Glomerular visceral epithelial cell (primary cell): ENCODE results near the gene PDZD2.
A peak's percentile ranks its signal among the peaks of the same experiment; 100 is the strongest.

ENCODE experiments used
- DNase-seq: peaks from one replicate; pipeline ENCODE4 v3.0.0-alpha.2; 2016; ENCODE audit errors: extremely low spot score

The PDZD2 gene

DNA sequence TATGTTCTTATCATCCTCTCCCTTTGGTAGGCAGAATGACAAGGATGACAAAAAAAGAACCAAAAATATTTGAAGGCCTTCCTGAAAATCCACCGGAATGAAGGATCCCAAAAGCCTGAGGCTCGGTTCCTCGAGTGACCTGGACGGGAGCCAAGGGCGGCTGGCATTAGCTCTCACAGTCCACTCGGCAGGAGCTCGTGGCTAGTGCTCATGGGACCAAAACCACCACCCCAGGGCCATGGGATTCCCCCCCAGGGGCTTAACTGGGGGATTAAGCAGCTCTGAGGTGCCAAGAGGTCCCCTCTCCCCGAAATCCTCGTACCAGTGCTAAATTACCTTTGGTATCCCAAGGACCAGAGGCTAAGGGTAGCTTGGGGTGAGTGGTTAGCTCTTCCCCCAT lies 586 bp upstream of the PDZD2 start:
- no peak for DNase-seq

DNA sequence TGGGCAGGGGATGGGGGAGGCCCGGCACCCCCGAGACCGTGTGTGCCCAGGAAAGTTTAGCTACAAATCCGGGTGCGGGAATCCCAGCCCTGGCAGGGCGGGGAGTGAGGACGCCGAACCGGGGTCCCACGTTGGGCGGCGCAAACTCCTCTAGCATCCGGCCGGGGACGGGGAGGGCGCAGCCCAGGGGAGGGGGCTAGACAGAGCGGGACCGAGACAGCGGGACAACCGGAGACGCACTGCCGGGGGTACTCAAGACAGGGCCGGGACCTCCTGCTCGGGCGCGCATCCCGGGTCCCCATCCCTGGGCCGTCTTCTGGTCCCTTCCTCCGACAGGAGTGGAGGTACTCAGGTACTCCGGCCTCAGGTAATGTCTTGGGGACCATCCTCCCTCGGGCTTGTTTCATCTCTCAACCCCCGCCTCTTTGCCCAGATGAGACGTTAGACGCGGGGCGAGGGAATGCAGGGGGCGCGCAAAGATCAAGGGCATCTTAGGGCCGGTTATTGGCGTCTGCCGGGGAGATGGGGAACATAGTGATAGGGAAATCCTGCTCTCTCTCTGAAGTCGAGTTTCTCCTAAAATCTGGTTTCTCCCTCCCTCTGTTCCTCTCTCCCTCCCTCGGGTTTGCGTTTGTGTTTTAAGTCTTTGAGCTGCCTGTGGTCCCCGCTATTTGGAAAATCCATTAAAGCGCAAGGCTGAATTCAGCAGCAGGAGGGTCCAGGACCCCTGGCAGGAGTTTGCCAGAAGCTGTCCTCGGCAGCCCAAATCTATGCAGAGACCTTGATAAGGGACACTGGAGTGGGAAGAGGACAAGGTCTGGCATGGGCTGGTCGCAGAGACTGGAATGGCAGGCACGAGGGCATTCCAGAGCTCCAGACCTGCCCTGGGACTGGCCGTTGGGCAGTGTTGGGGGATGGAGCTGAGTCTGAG lies 815 bp downstream of the PDZD2 start:
- DNase-seq = no peak

DNA sequence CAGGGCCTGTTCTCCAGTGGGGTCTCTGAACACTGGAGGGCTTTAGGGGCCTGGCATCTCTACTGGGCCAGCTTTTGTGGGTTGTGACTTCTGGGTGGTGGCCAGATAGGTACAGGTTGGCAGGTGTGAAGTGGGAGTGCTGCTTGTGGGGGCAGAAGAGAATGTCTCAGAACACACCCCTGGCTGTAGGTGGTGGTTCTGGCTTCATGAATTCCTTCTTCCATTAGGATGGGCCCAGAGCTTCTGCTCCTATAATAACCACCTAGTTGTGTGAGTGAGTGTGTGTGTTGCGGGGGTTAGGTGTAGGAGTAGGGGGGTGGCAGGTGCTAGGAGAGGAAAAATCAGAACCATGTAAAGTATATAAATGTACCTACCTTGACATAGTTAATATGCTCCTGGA lies 1.6 kb downstream of the PDZD2 start:
- no peak for DNase-seq

DNA sequence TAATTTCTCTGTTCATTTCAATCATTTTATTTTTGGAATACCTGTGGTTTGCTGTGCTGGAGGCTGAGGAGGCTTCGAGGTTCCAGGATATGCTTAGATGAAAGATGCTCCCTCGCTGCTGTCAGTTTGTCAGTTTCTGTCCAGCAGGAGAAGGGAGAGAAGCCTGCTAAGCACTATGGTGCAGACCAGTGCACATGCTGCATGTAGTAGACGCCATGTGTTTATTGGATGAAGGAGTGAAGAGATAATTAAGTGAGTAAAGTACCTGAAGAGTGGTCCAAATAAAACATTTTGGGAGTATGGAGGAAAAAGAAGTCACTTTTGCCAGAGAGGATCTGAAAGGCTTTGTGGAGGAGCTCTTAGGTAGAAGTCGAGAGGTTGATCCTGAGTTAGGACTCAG lies 2.1 kb downstream of the PDZD2 start:
- no peak for DNase-seq

DNA sequence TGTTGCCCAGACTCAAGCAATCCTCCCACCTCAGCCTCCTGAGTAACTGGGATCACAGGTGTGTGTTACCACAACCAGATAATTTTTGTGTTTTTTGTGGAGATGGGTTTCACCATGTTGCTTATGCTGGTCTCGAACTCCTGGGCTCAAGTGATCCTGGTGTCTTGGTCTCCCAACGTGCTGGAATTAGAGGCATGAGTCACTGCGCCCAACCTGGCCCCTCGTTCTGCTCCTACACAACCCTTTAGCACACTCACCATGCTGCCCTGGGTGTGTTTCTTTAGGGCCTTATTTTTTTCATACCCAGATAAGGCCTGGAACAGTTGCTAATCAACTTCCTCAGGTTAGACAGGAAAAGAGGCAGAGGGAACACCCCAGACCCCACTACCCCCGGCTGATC lies 2.6 kb downstream of the PDZD2 start:
- DNase-seq = no peak

DNA sequence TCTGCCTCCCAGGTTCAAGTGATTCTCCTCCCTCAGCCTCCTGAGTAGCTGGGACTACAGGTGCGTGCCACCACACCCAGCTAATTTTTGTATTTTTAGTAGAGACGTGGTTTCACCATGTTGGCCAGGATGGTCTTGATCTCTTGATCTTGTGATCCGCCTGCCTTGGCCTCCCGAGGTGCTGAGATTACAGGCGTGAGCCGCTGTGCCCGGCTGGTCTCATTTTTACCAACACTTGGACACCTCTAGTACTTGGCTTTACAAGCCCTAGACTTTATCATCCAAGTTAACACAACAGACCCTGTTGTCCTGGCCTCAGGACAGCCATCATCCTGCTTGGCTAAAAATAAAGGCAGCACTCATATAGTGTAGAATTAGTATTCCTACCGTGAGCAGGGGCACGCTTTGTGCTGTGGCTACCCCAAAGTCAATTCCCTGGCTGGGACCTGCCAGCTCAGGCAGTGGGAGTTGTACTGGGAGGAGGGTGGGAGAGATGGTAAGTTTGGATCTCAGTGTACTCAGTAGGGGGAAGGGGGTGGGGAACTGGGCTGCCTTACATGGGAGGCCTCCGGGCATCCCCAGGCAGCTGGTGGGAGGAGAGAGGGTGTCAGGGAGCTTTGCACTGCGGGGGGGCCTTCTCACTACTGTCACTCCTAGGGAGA lies 6.6 kb downstream of the PDZD2 start:
- no peak for DNase-seq

DNA sequence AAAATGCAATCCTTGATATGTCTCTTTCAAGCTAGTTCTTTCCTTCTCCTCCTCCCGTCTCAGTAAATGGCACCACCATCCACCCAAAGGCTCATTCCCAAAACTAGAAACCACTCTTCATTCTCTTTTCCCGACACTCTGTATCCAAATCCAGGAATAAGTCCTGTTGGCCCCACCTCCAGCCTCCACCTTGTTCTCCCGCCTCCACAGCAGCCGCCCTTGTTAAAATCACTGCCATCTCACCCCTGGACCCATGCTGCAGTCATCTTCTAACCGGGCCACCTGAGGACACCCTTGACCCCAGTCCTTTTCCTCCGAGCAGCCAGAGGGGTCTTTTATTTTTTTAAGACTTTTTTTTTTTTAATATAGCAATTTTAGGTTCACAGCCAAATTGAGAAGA lies 9.4 kb downstream of the PDZD2 start:
- no peak for DNase-seq

DNA sequence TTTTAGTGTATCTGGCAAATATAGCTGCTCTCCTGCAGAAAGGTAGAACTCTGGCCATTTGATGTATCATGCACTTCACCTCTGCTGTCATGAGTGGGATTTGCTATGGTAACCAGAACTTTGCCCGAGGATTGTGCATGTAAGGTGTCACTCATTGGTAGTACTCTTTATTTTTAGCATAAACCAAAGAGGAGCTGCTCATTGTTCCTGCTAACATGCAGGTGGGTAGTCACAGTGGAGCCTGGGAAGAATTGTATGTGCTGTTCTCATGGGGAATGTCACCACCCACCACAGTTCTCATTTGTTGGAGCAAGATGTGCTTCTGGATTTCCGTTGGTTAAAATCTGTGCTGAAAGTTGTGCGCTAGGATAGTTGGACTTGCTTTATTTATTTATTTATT lies 12.3 kb downstream of the PDZD2 start:
- DNase-seq = no peak

DNA sequence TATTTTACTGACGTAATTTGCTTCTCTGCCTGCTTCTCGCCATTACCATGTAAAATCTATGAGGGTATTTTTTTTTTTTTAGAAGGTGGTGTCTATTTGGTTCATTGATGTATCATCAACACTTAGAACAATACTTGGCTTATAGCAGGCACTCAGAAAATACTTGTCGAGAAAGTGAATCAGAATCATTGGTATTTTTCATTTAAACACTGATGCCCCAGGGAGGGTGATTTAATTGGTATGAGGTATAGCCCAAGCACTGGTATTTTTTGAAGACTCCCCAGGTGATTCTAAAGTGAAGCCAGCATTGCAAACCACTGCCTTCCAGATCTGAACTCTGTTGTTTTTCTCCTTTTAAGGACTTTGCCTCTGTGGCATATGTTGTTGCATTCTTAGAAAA lies 16.6 kb downstream of the PDZD2 start:
- no peak for DNase-seq

DNA sequence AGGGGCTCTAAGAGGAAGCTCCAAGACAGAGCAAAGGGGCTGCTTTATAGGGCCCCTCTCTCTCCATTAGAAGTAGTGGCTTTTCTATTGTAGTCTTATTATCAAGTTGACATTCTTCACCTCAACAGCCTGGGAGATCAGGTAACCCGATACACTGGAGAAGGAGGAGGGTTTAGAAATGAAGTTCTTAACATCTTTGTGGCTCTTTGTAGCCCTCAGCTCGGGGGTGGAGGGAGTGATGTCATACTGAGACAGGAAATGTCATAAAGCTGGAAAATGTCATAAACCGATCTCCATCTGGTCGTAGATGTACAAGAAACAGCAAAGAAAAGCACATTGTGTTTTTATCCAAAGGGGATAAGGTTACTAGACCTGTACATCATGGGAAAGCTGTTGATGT lies 17.9 kb downstream of the PDZD2 start:
- DNase-seq = no peak

DNA sequence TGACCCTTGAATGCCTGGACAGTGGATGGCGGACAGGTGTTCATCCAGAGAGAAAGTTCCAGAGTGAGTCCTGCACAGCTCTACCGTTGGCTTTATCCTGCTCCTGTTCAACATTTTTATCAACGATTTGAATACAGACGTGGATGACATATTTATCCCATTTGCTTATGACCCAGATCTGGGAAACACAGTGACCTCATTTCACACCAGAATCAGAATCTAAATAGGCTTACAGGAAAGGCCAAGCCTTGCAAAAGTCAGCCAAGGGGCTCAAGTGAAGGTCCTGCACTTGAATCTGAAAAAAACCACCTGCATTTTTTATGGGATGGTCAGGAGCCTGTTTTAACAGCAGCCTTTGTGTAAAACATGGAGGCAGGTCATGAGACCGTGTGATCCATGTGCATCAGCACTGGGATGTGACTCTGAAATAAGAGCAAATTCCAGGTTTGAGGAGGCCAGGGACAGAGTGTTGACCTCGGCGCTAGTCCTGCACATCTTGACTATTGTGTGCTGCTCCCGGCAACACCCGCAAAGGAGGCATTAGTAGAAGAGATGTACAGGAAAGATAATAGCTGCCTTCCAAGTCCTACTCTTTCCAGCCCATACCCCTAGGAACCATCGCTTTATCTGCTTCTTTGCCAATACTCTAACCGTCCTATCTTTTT lies 18.5 kb downstream of the PDZD2 start:
- no peak for DNase-seq

DNA sequence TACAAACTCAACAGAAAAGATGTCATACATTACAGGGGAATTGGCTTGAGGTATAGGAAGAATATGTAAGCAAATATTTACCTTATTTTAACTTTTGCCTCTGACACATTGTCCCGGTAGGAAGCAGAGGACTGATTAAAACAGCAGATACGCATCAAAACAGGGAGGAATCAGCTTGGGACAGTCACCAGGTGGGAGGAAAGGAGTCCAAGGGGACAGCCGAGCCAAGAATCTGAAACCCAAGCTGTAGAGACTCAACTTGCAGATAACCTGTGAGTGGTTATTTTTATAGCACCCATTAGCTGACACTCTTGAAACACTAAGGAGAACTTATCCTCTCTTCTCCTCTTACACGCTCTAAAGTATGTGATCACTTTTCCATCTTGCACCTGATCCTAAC lies 22.3 kb downstream of the PDZD2 start:
- DNase-seq = no peak

DNA sequence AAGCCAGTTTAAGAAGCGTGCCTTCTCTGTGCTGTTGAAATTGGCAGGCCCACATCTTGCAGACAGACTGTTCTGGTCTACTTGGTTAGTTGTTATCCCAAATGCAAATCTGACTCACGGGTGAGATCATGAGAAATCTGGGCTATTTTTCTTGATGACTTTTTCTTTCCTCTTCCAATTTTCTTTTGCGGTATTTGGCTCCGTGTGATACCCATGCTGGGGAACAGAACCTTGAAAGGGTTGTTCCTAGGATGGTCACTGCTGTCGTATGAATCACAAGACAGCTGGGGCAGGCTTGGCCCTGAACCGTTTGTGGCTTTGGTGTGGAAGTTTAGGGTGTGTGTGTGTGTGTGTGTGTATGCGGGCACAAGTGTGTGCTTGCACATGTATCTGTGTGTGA lies 24.6 kb downstream of the PDZD2 start:
- DNase-seq = peak; percentile 63

DNA sequence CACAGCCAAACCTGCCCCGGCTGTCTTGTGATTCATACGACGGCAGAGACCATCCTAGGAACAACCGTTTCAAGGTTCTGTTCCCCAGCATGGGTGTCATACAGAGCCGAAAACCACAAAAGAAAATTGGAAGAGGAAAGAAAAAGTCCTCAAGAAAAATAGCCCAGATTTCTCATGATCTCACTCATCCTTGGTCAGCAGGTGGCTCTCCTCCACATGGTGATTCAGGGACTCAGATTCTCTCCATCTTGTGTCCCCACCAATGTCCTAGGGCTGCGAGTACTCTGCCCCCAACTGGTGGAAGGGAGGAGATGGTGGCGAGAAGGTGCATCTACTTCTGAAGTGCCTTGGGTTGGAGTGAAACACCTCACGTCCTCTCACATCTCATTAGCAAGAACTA lies 25.6 kb downstream of the PDZD2 start:
- peak; percentile 25 for DNase-seq

DNA sequence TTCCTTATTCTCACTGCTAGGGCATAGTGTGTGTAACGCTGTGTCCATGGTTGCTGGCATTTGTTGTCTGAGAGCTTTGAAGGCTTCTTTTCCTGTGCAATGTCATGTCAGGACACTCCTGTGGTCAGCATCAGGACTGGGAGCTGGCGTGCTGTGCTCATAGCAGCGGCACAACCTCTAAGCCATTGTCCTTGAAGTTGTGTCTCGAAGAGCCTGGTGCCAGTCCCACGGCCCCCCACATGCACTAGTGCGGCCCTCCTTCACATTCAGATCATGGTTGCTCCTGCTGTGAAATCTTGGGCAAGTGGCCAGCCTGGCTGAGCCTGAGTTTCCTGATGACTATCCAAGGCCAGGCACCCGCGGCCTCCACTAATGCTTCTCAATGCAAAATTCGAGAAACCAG lies 32.4 kb downstream of the PDZD2 start:
- no peak for DNase-seq

DNA sequence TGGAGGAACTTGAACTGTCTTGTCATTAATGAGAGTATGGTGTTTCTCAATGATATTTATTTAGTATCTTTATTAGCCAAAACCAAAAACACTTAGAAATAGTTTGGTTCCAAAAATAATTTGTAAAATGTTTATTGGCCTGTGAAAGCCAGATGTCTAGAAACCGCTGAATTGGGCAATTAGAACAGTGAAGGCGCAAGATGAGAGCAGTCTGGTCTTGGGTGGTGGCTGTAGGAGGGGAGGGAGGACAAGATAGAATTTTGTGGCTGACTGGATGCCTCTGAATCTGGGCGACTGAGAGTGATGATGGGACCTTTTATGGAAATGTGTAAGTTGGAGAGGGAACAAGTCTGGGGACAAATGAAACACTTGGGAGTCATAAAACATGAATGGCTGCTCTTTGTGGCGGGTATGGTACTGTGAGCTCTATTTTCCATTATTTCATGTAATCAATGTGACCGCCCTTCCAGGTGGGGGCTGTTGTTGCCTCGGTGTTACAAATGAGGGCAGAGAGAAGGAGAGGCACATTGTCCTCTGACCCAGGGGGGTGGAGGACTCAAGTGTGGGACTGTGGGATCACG lies 35.5 kb downstream of the PDZD2 start:
- DNase-seq = no peak

DNA sequence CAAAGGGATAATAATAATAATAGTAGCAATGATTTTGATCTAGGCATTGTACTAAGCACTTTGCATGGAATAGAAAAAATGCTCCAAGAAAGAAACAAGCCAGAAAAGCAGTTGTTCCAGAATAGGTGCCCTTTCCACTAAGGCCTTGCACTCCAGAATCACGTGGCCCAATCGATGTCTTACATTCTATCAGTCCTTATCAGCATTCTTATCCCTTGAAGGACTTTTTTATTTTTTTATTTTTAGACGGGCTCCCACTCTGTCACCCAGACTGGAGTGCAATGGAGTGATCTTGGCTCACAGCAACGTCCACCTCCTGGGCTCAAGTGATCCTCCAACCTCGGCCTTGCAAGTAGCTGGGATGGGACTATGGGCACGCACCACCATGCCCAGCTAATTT lies 36.5 kb downstream of the PDZD2 start:
- DNase-seq = no peak

DNA sequence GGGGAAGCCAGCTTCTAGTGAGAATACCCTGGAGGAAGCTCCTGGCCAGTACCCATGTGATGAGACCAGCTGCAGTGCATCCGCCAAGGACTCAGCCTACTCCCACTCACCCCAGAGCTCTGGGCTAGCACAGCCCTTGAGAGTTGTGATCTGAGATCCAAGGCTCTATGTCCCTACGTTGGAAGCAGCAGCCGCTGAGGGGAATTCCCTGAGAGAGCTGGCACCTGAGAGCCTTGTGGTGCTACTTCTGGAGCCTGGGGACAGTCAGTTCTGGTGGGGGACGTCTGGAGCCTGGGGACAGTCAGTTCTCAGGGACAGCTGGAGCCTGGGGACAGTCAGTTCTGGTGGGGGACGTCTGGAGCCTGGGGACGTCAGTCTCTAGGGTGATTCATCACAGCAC lies 39.2 kb downstream of the PDZD2 start:
- DNase-seq = no peak

DNA sequence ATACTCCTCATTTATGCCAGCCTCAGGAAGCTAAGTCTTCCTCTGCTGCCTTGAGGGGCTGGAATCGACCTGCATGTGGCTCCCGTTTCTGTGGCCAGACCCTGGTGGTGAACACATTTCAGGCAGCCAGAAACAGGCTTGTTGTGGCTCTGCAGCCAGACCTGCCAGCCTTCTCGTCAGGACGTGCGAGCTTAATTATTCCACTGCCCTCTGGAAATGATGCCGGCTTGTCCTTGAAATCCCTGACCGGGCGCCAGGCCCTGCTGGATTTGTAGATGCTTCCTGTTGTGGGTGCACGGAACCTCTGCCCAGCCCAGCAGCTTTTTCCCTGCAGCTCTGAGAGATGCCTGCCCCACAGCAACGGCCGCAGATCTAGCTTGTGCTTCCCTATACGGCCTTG lies 41.6 kb downstream of the PDZD2 start:
- no peak for DNase-seq

DNA sequence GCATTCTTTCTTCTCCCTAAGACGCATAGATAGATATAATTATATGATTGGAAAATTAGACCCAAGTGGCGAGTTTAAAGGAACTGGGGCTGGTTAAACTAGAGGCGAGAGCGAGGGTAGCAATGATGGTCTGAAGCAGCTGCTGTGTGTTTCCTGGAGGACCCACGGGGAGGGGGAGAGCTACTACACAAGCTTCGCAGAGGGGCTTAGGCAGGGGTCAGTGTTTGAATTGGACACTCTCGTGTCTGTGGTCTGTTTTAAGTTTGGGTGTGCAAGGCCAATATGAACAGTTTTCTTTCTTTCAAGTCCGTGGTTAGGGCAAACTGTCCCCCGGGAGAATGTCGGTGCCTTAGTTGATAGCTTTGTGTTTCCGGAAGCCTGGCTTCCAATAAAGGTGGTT lies 43.1 kb downstream of the PDZD2 start:
- no peak for DNase-seq

DNA sequence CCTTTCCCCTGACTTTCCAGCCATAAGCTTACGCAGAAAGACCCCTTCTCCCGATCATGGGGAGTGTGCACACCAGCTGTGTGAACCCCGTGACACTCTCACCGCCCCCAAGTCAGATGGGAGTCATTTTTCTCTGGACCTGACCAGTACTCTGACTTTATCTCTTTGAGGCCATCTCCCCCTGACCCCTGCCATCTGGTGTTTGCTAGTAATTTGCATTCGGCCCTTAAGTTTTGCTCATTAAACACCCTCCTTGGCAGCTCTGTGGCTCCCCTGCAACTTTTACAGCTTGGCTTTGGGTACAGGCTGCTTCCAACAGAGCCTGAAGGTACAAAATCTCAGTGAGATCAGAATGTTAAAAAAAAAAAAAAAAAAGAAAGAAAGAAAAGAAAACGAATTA lies 43.9 kb downstream of the PDZD2 start:
- DNase-seq = no peak

DNA sequence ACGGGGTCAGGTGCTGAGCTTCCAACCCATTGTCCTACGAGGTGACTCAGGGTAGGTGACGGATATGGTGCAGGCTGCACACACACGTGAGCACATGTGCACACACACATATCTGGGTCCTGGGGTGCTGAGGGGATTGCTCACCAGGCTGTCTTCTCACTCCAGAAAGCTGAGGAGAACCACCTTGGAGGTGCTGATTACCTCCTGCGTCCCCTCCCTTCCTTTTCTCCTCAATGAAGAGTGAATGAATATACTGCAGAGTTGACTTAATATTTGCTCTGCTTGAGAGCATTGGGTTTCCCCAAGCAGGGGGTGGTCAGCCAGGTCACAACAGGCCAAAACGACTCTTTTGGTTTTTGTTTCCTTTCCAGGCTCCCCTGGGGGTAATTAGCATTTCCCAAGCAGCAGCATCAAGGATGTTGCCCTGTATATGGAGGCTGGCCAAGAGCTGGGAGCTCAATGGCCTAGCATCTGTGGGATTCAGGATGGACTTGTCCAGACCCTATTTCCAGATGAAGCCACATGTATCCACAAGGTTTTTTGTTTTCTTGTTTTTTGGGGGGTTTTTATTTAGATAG lies 49.7 kb downstream of the PDZD2 start:
- no peak for DNase-seq
